Pancreas (tissue), 10 donors: ENCODE data around the gene FYN. TPM values are rescaled to one million over a fixed set of nuclear protein-coding genes. Genes with fewer than 3 reads are reported as not detected.

Experiments
- ATAC-seq, 4 donors: fragments of 200-7000 bp; cut with Tn5 transposase; one replicate each; pipeline versions ENCODE4 v1.8.0 to v1.9.1; 2020; ENCODE audit warnings: mild to moderate bottlenecking in 4 of 4, moderate library complexity in 4 of 4
- DNase-seq, 6 donors: peaks; one replicate each; pipeline ENCODE4 v3.0.0-alpha.2; 2020
- FAIRE-seq: peaks from 2 replicates; lab custom pipeline; 2012; peaks lifted over from hg19 to GRCh38; lab: Jason Lieb, UNC
- H3K27ac ChIP-seq, 4 donors: fragments of 200-600 bp; sonication (generic); 1 replicate in 3 of 4; 2 replicates in 1 of 4; pipeline versions ENCODE4 v1.5.0 to v1.8.0; 2020
- H3K27me3 ChIP-seq, 4 donors: fragments of 200-600 bp; one replicate each; pipeline ENCODE4 v1.8.0; 2021
- H3K36me3 ChIP-seq, 3 donors: fragments of 200-600 bp; sonication (generic) in 1 of 3; one replicate each; pipeline versions ENCODE4 v1.5.0 to v1.8.0; 2020 to 2021
- H3K4me1 ChIP-seq, 3 donors: fragments of 200-600 bp; one replicate each; pipeline ENCODE4 v1.8.0; 2021
- H3K4me3 ChIP-seq, 4 donors: fragments of 200-600 bp; sonication (generic) in 2 of 4; one replicate each; pipeline versions ENCODE4 v1.5.0 to v1.8.0; 2020 to 2021
- H3K9me3 ChIP-seq, 4 donors: fragments of 200-600 bp; one replicate each; pipeline ENCODE4 v1.8.0; 2021
- WGBS, 2 donors: extraction: QIAGEN DNeasy Blood & Tissue Kit; methylation state at CpG; one replicate each; pipeline ENCODE4 v1.1.7; 2013; 5-methylcytosine and 5-hydroxymethylcytosine counted together
- intact Hi-C, 3 donors: fragments of 100-400 bp; cut with DNase I; formaldehyde crosslinking; loops; one replicate each; pipeline versions ENCODE4 v1.11.1 to v1.14.2; 2022
- polyA plus RNA-seq, 2 donors: library from polyadenylated mRNA; stranded (reverse); fragments of 200-250 nt; gene quantifications; one replicate each; pipeline ENCODE4 v1.2.3, GENCODE V29; 2013
- total RNA-seq, 6 donors: library from RNA; stranded (reverse); fragmentation: NEBNext Ultra II Directional in 4 of 6; extraction: Animal tissue kit (Norgen Biotek cat#: 25700) in 4 of 6; gene quantifications; one replicate each; pipeline versions ENCODE4 v1.2.1 to v1.2.4, GENCODE V29; 2021 to 2023
- TF ChIP-seq, protein P1 (sequence below), 4 donors: fragments of 200-600 bp; sonication (generic) in 3 of 4; IDR thresholded peaks; one replicate each; pipeline versions ENCODE4 v1.5.0 to v1.8.0; 2021; ENCODE audit warnings: antibody characterized with exemption in 4 of 4
- donor health status: healthy with polysubstance abuse.
- donor health status: DM: no; HTN: no; CAD: no; lungs with moderate emphysema.
- donor health status: DM: no; HTN: no; CAD: no.
- donor health status: control.
- donor health status: control.
- donor health status: Bipolar disorder and iron deficiency.
- donor health status: DM: yes; HTN: yes; CAD: no.
- donor health status: DM: no; HTN: no; CAD: no.
- donor health status: DM: no; HTN: no; CAD: no.
- donor health status: DM: yes; HTN: yes; CAD: no.

FYN gene
- total and polyA plus RNA-seq, 8 donors, result 6.4 to 21.7 (median 11.9) TPM

DNA sequence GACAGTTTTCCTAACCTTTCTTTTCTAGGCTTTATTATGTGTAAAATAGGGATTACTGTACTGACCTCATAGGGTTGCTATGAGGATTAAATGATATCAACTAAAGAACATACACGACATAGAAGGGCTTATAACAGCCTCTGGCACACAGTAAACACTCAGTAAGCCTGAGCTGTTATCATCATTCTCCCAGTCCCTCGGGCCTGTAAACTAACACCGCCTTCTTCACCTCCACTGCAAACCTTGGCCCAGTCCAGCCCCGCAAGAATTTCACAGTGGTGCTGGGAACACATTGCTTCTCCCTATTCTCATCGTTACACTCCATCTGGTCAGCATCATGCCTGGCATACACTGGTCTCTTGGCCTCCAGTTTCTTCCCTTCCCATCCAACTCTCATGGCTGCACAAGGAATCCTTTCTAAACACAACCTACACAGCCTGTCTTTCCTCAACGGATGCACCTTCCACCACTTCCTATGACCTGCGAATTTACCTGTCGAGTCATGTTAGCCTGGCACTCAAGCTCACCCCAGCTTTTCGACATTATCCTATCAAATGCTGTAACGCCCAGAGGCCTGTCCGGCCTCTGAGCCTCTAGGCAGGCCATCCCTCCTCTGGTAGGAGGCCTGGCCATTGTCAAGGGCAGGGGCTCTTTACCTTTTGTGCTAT lies 92.1 kb downstream of the FYN start:
- ATAC-seq, result no peak
- TF ChIP-seq, protein P1, sequence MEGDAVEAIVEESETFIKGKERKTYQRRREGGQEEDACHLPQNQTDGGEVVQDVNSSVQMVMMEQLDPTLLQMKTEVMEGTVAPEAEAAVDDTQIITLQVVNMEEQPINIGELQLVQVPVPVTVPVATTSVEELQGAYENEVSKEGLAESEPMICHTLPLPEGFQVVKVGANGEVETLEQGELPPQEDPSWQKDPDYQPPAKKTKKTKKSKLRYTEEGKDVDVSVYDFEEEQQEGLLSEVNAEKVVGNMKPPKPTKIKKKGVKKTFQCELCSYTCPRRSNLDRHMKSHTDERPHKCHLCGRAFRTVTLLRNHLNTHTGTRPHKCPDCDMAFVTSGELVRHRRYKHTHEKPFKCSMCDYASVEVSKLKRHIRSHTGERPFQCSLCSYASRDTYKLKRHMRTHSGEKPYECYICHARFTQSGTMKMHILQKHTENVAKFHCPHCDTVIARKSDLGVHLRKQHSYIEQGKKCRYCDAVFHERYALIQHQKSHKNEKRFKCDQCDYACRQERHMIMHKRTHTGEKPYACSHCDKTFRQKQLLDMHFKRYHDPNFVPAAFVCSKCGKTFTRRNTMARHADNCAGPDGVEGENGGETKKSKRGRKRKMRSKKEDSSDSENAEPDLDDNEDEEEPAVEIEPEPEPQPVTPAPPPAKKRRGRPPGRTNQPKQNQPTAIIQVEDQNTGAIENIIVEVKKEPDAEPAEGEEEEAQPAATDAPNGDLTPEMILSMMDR (IDR thresholded peaks at IDR 0.05), result no peak
- FAIRE-seq, result no peak
- WGBS, 2 donors, result 68 to 72% methylated on average over 11 of the region's 11 CpGs
- no peak for DNase-seq
- no peak overlapping the region for H3K27ac ChIP-seq
- no peaks in the 10 kb centered on the region for H3K27me3 ChIP-seq
- H3K9me3 ChIP-seq, result no peaks in the 10 kb centered on the region
- intact Hi-C loops, result no loop called here
- H3K4me1 ChIP-seq, result no peaks in the 10 kb centered on the region
- no peaks in the 10 kb centered on the region for H3K36me3 ChIP-seq
- no peak overlapping the region for H3K4me3 ChIP-seq

DNA sequence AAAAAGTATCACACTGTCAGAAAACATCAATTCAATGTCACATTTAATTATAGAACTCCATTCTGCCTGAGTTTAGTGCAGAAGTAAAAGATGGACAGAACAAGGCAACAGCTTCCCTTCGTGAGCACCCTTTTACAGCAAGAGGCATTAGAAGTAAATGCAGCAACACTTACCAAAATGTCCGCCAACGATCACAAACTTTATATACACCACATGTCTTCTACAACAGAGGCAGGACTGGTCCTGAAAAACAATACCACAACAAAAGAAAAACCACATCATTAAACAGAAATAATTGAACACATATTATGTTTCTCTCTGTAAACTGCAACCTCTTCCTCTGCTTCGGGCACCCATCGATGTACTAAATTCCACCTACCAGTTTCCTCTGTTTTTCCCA lies 92.9 kb downstream of the FYN start:
- Histone ChIP-seq H3K4me3 (no peak overlapping the region), H3K27me3 (no peaks in the 10 kb centered on the region), H3K27ac (no peak overlapping the region), H3K36me3 (no peaks in the 10 kb centered on the region), H3K4me1 (no peaks in the 10 kb centered on the region), H3K9me3 (no peaks in the 10 kb centered on the region)
- WGBS, 2 donors, result 88 to 90% methylated on average over 5 of the region's 5 CpGs
- TF ChIP-seq, protein P1 (IDR thresholded peaks at IDR 0.05), result no peak
- no peak for FAIRE-seq
- ATAC-seq, result no peak
- intact Hi-C loops, result no loop called here
- DNase-seq, result no peak

DNA sequence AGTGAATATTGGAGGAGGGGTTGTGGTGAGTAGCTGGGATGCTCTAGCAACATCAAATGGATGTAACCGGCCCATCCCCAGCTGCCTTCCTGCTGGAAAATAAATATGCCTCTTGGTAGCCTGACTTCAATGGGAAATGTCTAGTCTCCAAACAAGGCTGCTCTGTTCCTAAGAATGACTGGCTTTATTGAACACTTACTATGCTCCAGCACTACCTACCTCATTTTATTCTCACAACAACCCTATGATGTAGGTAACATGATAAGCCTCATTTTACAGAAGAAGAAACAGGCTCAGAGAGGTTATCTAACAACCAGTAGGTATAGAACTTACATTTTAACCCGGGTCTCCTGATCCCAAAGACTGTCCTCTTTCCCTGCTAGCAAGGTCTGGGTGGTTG lies 93.6 kb downstream of the FYN start:
- FAIRE-seq (no peak), ATAC-seq (no peak), DNase-seq (no peak)
- Histone ChIP-seq H3K9me3 (no peaks in the 10 kb centered on the region), H3K36me3 (no peaks in the 10 kb centered on the region), H3K4me1 (no peaks in the 10 kb centered on the region), H3K4me3 (no peak overlapping the region), H3K27me3 (no peaks in the 10 kb centered on the region), H3K27ac (no peak overlapping the region)
- 90 to 92% methylated on average over 2 of the region's 2 CpGs for WGBS, 2 donors
- TF ChIP-seq, protein P1 (IDR thresholded peaks at IDR 0.05), result no peak
- intact Hi-C loops, result no loop called here

DNA sequence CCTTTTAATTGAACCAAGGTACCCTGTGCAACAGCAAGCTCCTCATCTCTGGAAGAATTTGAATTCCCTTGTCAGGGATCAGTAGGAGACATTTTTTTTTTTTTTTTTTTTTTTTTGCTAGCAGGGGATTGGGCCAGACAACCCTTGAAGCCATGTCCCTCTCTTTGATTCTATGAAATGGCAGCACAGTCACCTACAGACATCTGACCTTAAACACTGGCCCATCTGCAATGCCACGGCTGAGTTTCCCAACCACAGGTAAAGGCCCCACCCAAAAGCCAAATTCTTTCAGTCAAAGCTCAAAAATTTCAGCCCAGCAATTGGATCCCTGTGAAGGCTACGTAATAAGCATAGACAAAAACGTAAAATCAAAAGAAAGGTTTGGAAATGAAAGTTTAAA lies 94.2 kb downstream of the FYN start:
- TF ChIP-seq, protein P1 (IDR thresholded peaks at IDR 0.05), result no peak
- FAIRE-seq (no peak), ATAC-seq (no peak), DNase-seq (no peak)
- Histone ChIP-seq H3K27ac (no peak overlapping the region), H3K4me3 (no peak overlapping the region), H3K4me1 (no peaks in the 10 kb centered on the region), H3K36me3 (no peaks in the 10 kb centered on the region), H3K27me3 (no peaks in the 10 kb centered on the region), H3K9me3 (no peaks in the 10 kb centered on the region)
- intact Hi-C loops, result no loop called here
- 85 to 90% methylated on average over 3 of the region's 3 CpGs for WGBS, 2 donors

DNA sequence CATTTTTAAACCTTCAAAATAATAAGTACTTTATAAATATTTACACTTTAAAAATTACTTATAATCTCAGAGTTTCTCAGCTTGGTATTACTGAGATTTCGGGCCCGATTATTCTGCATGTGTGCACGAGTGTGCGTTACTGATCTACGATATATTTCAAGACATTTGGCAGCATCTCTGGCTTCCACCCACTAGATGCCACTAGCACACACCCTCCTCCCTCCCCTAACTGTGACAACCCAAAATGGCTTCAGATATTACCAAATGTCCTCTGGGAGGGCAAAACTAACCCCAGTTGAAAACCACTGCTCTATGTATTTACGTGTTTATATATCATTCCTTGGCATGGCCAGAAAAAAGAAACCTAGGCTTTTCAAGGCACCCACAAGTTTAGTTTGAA lies 95.9 kb downstream of the FYN start:
- H3K4me1 ChIP-seq, result no peaks in the 10 kb centered on the region
- FAIRE-seq (no peak), ATAC-seq (no peak), DNase-seq (no peak)
- WGBS, 2 donors, result 89 to 90% methylated on average over 6 of the region's 6 CpGs
- no peaks in the 10 kb centered on the region for H3K27me3 ChIP-seq
- intact Hi-C loops, result no loop called here
- H3K27ac ChIP-seq, result no peak overlapping the region
- H3K36me3 ChIP-seq, result no peaks in the 10 kb centered on the region
- H3K9me3 ChIP-seq, result no peaks in the 10 kb centered on the region
- H3K4me3 ChIP-seq, result no peak overlapping the region
- TF ChIP-seq, protein P1 (IDR thresholded peaks at IDR 0.05), result no peak
